ENCODE results near the gene ARMC2. TPM values are rescaled to one million over a fixed set of nuclear protein-coding genes. Genes with fewer than 3 reads are reported as not detected.

ARMC2 gene
- polyA plus RNA-seq, 2 of the 4 experiments (the other 2 are of a cell fraction), result 2.1 to 4.9 TPM

GRCh38 chr6:108921547-108922361, 73.5 kb downstream of the ARMC2 start:
- CTCF ChIA-PET, result interaction anchor here (1.1 kb wide), 1 partner anchor 151 kb away, joined by 4 read pairs; no protein-coding TSS in a partner anchor
- H3K4me3 ChIP-seq, result no peak overlapping the region
- ATAC-seq (no peak), FAIRE-seq (no peak), DNase-seq (ENCODE audit: low read depth in 1 of 2, low spot score in 1 of 2) (no peak)
- no peak overlapping the region for H3K27ac ChIP-seq
- no peaks in the 10 kb centered on the region for H3K9me3 ChIP-seq
- no peak overlapping the region for H3K4me2 ChIP-seq
- H3K4me1 ChIP-seq, result no peaks in the 10 kb centered on the region
- POLR2A ChIA-PET, result interaction anchor here (1.1 kb wide), 1 partner anchor 172 kb away, joined by 6 read pairs; no protein-coding TSS in a partner anchor
- 76% methylated on average over 9 of the region's 9 CpGs for WGBS (ENCODE audit: missing lambda C conversion rate)
- TF ChIP-seq ZNF302 (CRISPR knock-in tag; IDR thresholded peaks at IDR 0.05) (no peak), BCL3 (IDR thresholded peaks at IDR 0.05) (no peak), JUNB (IDR thresholded peaks at IDR 0.05) (no peak), MYC (IDR thresholded peaks at IDR 0.05; ENCODE audit: borderline replicate concordance, low read length) (no peak), NFE2L2 (conservative IDR thresholded peaks at IDR 0.05; ENCODE audit: low read length) (no peak), NPAS2 (CRISPR knock-in tag; IDR thresholded peaks at IDR 0.05; ENCODE audit: borderline replicate concordance) (no peak), HMGXB4 (CRISPR knock-in tag; IDR thresholded peaks at IDR 0.05; ENCODE audit: borderline replicate concordance) (no peak), TP53 (CRISPR knock-in tag; IDR thresholded peaks at IDR 0.05) (no peak), MAZ (IDR thresholded peaks at IDR 0.05; ENCODE audit: borderline replicate concordance, low read depth, low read length) (no peak), SREBF2 (IDR thresholded peaks at IDR 0.05) (no peak), MAX (IDR thresholded peaks at IDR 0.05) (no peak), ZFP36 (IDR thresholded peaks at IDR 0.05; ENCODE audit: borderline replicate concordance, partially characterized antibody) (no peak), HDAC2 (IDR thresholded peaks at IDR 0.05) (no peak), FOSB (CRISPR knock-in tag; IDR thresholded peaks at IDR 0.05) (no peak)

GRCh38 chr6:108922499-108922898, 74.3 kb downstream of the ARMC2 start:
- ChIA-PET CTCF (interaction anchor here (1.3 to 2.1 kb wide), 2 partner anchors 9 to 41 kb away, joined by 3 to 6 read pairs; no protein-coding TSS in a partner anchor), POLR2A (interaction anchor here (1.1 kb wide), 1 partner anchor 172 kb away, joined by 6 read pairs; no protein-coding TSS in a partner anchor)
- H3K9me3 ChIP-seq, result no peaks in the 10 kb centered on the region
- TF ChIP-seq POLR2A (IDR thresholded peaks at IDR 0.05; ENCODE audit: low read length), result no peak
- TF ChIP-seq MAX (IDR thresholded peaks at IDR 0.05), result no peak
- TF ChIP-seq CHD4 (IDR thresholded peaks at IDR 0.05; ENCODE audit: borderline replicate concordance), result no peak
- no peak for TF ChIP-seq JUNB (IDR thresholded peaks at IDR 0.05)
- no peak for TF ChIP-seq NFE2L2 (conservative IDR thresholded peaks at IDR 0.05; ENCODE audit: low read length)
- no peak for TF ChIP-seq ZFP36 (IDR thresholded peaks at IDR 0.05; ENCODE audit: borderline replicate concordance, partially characterized antibody)
- TF ChIP-seq HOXB5 (CRISPR knock-in tag; IDR thresholded peaks at IDR 0.05), result no peak
- no peak for TF ChIP-seq RCOR1 (IDR thresholded peaks at IDR 0.05; ENCODE audit: low read depth, low read length)
- no peak for TF ChIP-seq PHF8 (IDR thresholded peaks at IDR 0.05; ENCODE audit: borderline replicate concordance, low read depth)
- ATAC-seq (no peak), DNase-seq (ENCODE audit: low read depth in 1 of 2, low spot score in 1 of 2) (no peak), FAIRE-seq (no peak)
- H3K4me2 ChIP-seq, result no peak overlapping the region
- no peaks in the 10 kb centered on the region for H3K4me1 ChIP-seq
- H3K4me3 ChIP-seq, result no peak overlapping the region
- no peak overlapping the region for H3K27ac ChIP-seq

- no peak for ATAC-seq
- TF ChIP-seq TFCP2L1 (CRISPR knock-in tag; IDR thresholded peaks at IDR 0.05) (no peak), EP300 (IDR thresholded peaks at IDR 0.05) (no peak), ATOH8 (CRISPR knock-in tag; IDR thresholded peaks at IDR 0.05; ENCODE audit: low read depth) (no peak)
- Histone ChIP-seq H3K9me3 (no peaks in the 10 kb centered on the region), H3K4me1 (no peaks in the 10 kb centered on the region), H3K27ac (no peak overlapping the region), H3K4me2 (no peak overlapping the region), H3K4me3 (no peak overlapping the region)
- DNase-seq (ENCODE audit: low read depth in 1 of 2, low spot score in 1 of 2), result no peak
- CTCF ChIA-PET, result no interaction called here
- WGBS (ENCODE audit: missing lambda C conversion rate), result 34% methylated on average over 5 of the region's 5 CpGs
- no peak for FAIRE-seq
- POLR2A ChIA-PET, result no interaction called here
These were observed 79.7 kb downstream of the ARMC2 start for GRCh38 chr6:108927927-108928326.
